CD1c-positive myeloid dendritic cell (primary cell): ENCODE measurements around the gene PIP4K2B.

ENCODE experiments used
- DNase-seq: peaks from one replicate; pipeline ENCODE4 v3.0.0-alpha.2; 2016; ENCODE audit errors: extremely low spot score

Gene PIP4K2B

GRCh38 chr17:38746004-38746848, 53.1 kb downstream of the PIP4K2B start:
- DNase-seq = no peak

GRCh38 chr17:38745545-38745944, 53.8 kb downstream of the PIP4K2B start:
- DNase-seq = no peak

GRCh38 chr17:38743556-38744171, 55.7 kb downstream of the PIP4K2B start:
- DNase-seq = no peak

- peak; percentile 29 for DNase-seq
Measured at GRCh38 chr17:38742411-38743308, 56.7 kb downstream of the PIP4K2B start.

- no peak for DNase-seq
Measured at GRCh38 chr17:38741921-38742410, 57.4 kb downstream of the PIP4K2B start.

GRCh38 chr17:38741461-38741860, 57.9 kb downstream of the PIP4K2B start:
- no peak for DNase-seq

GRCh38 chr17:38740806-38741205, 58.5 kb downstream of the PIP4K2B start:
- DNase-seq = no peak

- DNase-seq = no peak
Measured at GRCh38 chr17:38740044-38740443, 59.3 kb downstream of the PIP4K2B start.

- no peak for DNase-seq
Measured at GRCh38 chr17:38739305-38739704, 60.1 kb downstream of the PIP4K2B start.

- DNase-seq = no peak
Measured at GRCh38 chr17:38738686-38739085, 60.7 kb downstream of the PIP4K2B start.

GRCh38 chr17:38738007-38738662, 61.2 kb downstream of the PIP4K2B start:
- no peak for DNase-seq

- peak; percentile 67 for DNase-seq
Measured at GRCh38 chr17:38735161-38735997, 64.0 kb downstream of the PIP4K2B start.

GRCh38 chr17:38733982-38734973, 65.1 kb downstream of the PIP4K2B start:
- no peak for DNase-seq

GRCh38 chr17:38733282-38733981, 65.9 kb downstream of the PIP4K2B start:
- DNase-seq = no peak

- no peak for DNase-seq
Measured at GRCh38 chr17:38732376-38733281, 66.7 kb downstream of the PIP4K2B start.

GRCh38 chr17:38731526-38732294, 67.6 kb downstream of the PIP4K2B start:
- DNase-seq = peak; percentile 41
